HepG2 (cell line): ENCODE measurements around the gene PDGFA. TPM values are rescaled to one million over a fixed set of nuclear protein-coding genes. Genes with fewer than 3 reads are reported as not detected.

Source experiments
- ARID2 ChIP-seq: sonication (generic); formaldehyde crosslinking; IDR thresholded peaks from 2 replicates; pipeline ENCODE4 v1.8.1; 2022; ENCODE audit warnings: mild to moderate bottlenecking, missing genetic modification reagents, borderline replicate concordance
- ARID4A ChIP-seq: sonication (generic); formaldehyde crosslinking; IDR thresholded peaks from 2 replicates; pipeline ENCODE4 v1.5.0; 2020; ENCODE audit warnings: mild to moderate bottlenecking, missing genetic modification reagents, borderline replicate concordance
- CSRNP2 ChIP-seq: sonication (generic); formaldehyde crosslinking; conservative IDR thresholded peaks from 2 replicates; pipeline ENCODE4 v1.8.0; 2022; ENCODE audit warnings: low read depth, missing genetic modification reagents
- ELF1 ChIP-seq: sonication (generic); formaldehyde crosslinking; IDR thresholded peaks from 2 replicates; pipeline ENCODE4 v1.4.0; 2020; ENCODE audit warnings: missing genetic modification reagents
- GLI4 ChIP-seq: sonication (generic); formaldehyde crosslinking; IDR thresholded peaks from 2 replicates; pipeline ENCODE4 v1.5.1; 2020; ENCODE audit warnings: missing genetic modification reagents, mild to moderate bottlenecking, moderate library complexity, borderline replicate concordance
- HNRNPK ChIP-seq: fragments of 200-400 bp; formaldehyde crosslinking; IDR thresholded peaks from 2 replicates; pipeline ENCODE4 v1.6.1; 2018; ENCODE audit warnings: low read length, low read depth, moderate library complexity, mild to moderate bottlenecking; ENCODE audit not compliant: poor library complexity, severe bottlenecking
- MTA1 ChIP-seq: sonication (generic); formaldehyde crosslinking; IDR thresholded peaks from 2 replicates; pipeline ENCODE4 v1.4.0; 2020; ENCODE audit warnings: missing genetic modification reagents, mild to moderate bottlenecking, borderline replicate concordance
- RORA ChIP-seq: sonication (generic); formaldehyde crosslinking; IDR thresholded peaks from 2 replicates; pipeline ENCODE4 v1.5.0; 2020; ENCODE audit warnings: mild to moderate bottlenecking, missing genetic modification reagents, moderate library complexity
- SMARCE1 ChIP-seq: fragments of 450-650 bp; IDR thresholded peaks from 2 replicates; pipeline ENCODE4 v1.6.1; 2017; ENCODE audit warnings: borderline replicate concordance
- TAF15 ChIP-seq: fragments of 200-400 bp; formaldehyde crosslinking; IDR thresholded peaks from one replicate; pipeline ENCODE4 v1.6.1; 2018; ENCODE audit warnings: mild to moderate bottlenecking, low read depth, low read length; ENCODE audit not compliant: poor library complexity, severe bottlenecking
- ZBTB26 ChIP-seq: IDR thresholded peaks from 2 replicates; pipeline ENCODE4 v1.6.1; 2016; ENCODE audit warnings: missing compliant biosample characterization, missing genetic modification reagents, borderline replicate concordance
- ZC3H4 ChIP-seq: sonication (generic); formaldehyde crosslinking; IDR thresholded peaks from 2 replicates; pipeline ENCODE4 v1.4.0; 2020; ENCODE audit warnings: missing genetic modification reagents, borderline replicate concordance
- ZFP1 ChIP-seq: IDR thresholded peaks from 2 replicates; pipeline ENCODE4 v1.6.1; 2016
- ZFYVE20 ChIP-seq: sonication (generic); formaldehyde crosslinking; IDR thresholded peaks from 2 replicates; pipeline ENCODE4 v1.8.0; 2023; ENCODE audit warnings: low read depth, mild to moderate bottlenecking, moderate library complexity, missing genetic modification reagents, borderline replicate concordance
- ZMAT5 ChIP-seq: sonication (generic); formaldehyde crosslinking; IDR thresholded peaks from 2 replicates; pipeline ENCODE4 v1.5.0; 2020; ENCODE audit warnings: mild to moderate bottlenecking, low read depth, missing genetic modification reagents, borderline replicate concordance
- ZNF3 ChIP-seq: IDR thresholded peaks from 2 replicates; pipeline ENCODE4 v1.7.0; 2017; ENCODE audit warnings: inconsistent platforms
- ZNF326 ChIP-seq: sonication (generic); formaldehyde crosslinking; IDR thresholded peaks from 2 replicates; pipeline ENCODE4 v1.4.0; 2020; ENCODE audit warnings: missing genetic modification reagents, borderline replicate concordance
- ZNF576 ChIP-seq: sonication (generic); formaldehyde crosslinking; IDR thresholded peaks from 2 replicates; pipeline ENCODE4 v1.4.0; 2020; ENCODE audit warnings: mild to moderate bottlenecking, missing genetic modification reagents
- ZNF780A ChIP-seq: sonication (generic); formaldehyde crosslinking; IDR thresholded peaks from 2 replicates; pipeline ENCODE4 v1.8.0; 2022; ENCODE audit warnings: mild to moderate bottlenecking, missing genetic modification reagents, moderate library complexity
- polyA plus RNA-seq, 8 experiments: library from polyadenylated mRNA; depleted of rRNA in 3 of 8; stranded (reverse) in 7 of 8; unstranded in 1 of 8; fragments of >200 nt; fragmentation: Illumina TruSeq in 4 of 8; extraction: Trizol in 4 of 8; gene quantifications; 2 replicates each; pipeline versions ENCODE4 v1.2.1 to v1.2.3, GENCODE V29; 2011 to 2016; ENCODE audit warnings: low read depth in 4 of 8, missing spikeins in 1 of 8, mixed read lengths in 1 of 8; ENCODE audit not compliant: insufficient read depth in 1 of 8
- total RNA-seq, 5 experiments: library from RNA; depleted of rRNA; stranded (reverse); fragments of >200 nt; fragmentation: Illumina TruSeq; extraction: Trizol; gene quantifications; 2 replicates each; pipeline ENCODE4 v1.2.3, GENCODE V29; 2016; ENCODE audit warnings: low read depth in 1 of 5
- TF ChIP-seq, protein P1 (sequence below): sonication (generic); formaldehyde crosslinking; IDR thresholded peaks from 2 replicates; pipeline ENCODE4 v1.5.0; 2020; ENCODE audit warnings: missing genetic modification reagents

The PDGFA gene
- total and polyA plus RNA-seq, 2 of the 13 experiments (the other 11 are each of a cell fraction or from before 2014, with no cell fraction given), result 1.5 to 3.4 TPM

DNA sequence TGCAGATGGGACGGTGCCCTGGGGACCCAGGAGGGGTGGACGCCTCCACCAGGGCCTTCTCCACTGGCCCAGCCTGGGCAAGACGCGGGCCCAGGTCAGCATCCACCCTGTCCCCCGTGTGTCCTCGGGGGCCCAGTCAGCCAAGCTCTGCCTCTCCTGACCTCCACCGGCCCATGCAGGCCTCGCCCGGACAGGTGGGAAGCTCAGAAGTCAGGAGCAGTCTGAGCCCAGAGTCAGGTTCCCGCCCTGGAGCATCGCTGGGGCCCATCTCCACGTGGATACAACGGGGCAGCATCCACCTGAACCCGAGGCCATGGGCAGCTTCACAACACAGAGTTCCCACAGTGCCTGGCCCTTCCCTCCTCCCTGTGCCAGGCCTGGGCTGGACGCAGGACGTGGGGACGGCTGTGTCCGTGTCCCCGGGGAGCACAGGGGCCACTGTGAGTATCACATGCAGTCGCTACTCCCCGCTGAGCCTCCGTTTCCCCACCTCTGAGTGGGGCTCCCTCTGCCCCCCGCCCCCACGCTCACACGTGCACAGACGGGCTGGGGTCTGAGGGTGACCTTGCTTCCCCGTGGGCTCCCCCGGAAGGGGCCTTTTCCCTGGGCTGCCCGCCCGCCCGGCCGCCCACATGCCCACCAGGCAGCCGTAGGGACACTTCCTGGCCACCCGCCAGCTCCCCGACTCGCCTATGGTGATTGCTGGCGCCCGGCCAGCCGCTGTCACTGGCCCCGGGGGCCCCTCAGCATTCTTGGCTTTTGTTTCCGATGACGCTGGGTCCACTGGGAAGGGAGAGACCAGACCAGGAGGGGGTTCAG, 64.3 kb downstream of the PDGFA start (continued):
- TF ChIP-seq ZMAT5 (CRISPR knock-in tag) (no peak), ZNF576 (CRISPR knock-in tag) (no peak), ZNF3 (CRISPR knock-in tag) (no peak), ARID4A (no peak; the same call in 1 of the 2 replicates), ARID2 (CRISPR knock-in tag) (no peak), CSRNP2 (CRISPR knock-in tag) (no peak), MTA1 (CRISPR knock-in tag) (no peak), ZNF780A (CRISPR knock-in tag) (no peak), ZNF326 (CRISPR knock-in tag) (no peak), ZFP1 (CRISPR knock-in tag) (no peak), TAF15 (no peak), ZBTB26 (CRISPR knock-in tag) (no peak), ELF1 (CRISPR knock-in tag) (no peak), GLI4 (CRISPR knock-in tag) (no peak), ZC3H4 (no peak), HNRNPK (no peak), ZFYVE20 (CRISPR knock-in tag) (no peak), SMARCE1 (no peak), RORA (CRISPR knock-in tag) (no peak)
- TF ChIP-seq, protein P1, sequence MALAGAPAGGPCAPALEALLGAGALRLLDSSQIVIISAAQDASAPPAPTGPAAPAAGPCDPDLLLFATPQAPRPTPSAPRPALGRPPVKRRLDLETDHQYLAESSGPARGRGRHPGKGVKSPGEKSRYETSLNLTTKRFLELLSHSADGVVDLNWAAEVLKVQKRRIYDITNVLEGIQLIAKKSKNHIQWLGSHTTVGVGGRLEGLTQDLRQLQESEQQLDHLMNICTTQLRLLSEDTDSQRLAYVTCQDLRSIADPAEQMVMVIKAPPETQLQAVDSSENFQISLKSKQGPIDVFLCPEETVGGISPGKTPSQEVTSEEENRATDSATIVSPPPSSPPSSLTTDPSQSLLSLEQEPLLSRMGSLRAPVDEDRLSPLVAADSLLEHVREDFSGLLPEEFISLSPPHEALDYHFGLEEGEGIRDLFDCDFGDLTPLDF (CRISPR knock-in tag), result no peak
